ENCODE results near the gene OR6B3.
"Not testable (repeated sequence)": the region's sequence is repeated elsewhere in the genome, so short reads cannot be mapped to it uniquely, and the experiment has no call there.

The OR6B3 gene

DNA sequence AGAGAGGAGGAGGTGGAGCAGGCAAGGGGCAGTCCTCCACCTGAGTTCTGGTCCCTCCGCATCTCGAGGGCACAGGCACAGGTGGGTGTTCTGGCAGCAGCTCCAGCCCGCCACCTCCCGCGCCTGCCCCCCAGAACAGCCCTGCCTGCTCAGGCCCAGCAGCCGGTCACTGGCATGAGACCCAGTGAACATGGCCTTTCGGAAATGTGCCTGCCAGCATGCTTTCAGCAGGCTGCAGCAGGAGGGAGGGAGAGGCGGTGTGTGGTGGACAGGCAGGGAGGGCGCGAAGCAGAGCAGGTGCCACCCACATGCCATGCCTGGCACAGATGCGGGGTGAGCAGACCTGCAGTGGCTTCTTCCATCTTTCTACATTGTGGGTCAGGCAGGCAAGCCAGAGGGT lies 3.4 kb upstream of the OR6B3 start:
- H3K27ac ChIP-seq = no peak overlapping the region
- no peak for TF ChIP-seq ZFX (IDR thresholded peaks at IDR 0.05)
- TF ChIP-seq, protein P1, sequence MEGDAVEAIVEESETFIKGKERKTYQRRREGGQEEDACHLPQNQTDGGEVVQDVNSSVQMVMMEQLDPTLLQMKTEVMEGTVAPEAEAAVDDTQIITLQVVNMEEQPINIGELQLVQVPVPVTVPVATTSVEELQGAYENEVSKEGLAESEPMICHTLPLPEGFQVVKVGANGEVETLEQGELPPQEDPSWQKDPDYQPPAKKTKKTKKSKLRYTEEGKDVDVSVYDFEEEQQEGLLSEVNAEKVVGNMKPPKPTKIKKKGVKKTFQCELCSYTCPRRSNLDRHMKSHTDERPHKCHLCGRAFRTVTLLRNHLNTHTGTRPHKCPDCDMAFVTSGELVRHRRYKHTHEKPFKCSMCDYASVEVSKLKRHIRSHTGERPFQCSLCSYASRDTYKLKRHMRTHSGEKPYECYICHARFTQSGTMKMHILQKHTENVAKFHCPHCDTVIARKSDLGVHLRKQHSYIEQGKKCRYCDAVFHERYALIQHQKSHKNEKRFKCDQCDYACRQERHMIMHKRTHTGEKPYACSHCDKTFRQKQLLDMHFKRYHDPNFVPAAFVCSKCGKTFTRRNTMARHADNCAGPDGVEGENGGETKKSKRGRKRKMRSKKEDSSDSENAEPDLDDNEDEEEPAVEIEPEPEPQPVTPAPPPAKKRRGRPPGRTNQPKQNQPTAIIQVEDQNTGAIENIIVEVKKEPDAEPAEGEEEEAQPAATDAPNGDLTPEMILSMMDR (conservative IDR thresholded peaks at IDR 0.05) = no peak

DNA sequence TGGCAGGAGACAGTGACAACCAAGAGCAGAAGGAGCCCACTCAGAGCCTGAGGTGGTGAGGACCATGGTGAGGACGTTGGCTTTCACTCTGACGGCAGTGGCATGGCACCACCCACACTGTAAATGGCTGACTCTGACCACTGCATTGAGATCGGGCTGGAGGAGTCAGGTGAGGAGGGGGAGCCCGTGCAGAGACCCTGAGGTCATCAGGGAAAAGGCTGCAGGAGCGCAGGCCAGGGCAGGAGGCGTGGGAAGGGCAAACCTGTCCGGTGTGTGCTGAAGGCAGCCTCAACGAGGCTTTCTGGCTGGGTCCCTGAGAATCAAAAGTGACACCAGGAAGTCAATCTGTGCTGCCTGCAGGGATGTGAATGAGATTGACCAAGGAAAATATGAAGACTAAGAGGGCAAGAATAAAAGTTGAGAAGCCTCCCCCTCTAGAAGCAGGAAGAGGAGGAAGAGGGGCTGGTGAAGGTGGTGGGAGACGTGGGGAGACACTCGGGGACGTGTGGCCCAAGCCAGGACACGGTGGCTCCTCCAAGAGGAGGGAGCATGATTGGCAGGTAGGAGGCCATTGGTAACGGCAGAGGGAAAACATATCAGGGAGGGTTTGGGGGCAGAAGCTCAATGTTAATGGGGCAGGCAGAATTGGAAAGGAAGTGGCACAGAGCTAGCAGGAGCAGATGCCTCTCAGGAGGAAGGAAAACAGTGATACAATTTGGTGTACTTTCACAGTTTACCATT lies 2.0 kb upstream of the OR6B3 start:
- H3K27ac ChIP-seq = no peak overlapping the region
- TF ChIP-seq, protein P1 (conservative IDR thresholded peaks at IDR 0.05) = no peak
- TF ChIP-seq ZFX (IDR thresholded peaks at IDR 0.05) = no peak

DNA sequence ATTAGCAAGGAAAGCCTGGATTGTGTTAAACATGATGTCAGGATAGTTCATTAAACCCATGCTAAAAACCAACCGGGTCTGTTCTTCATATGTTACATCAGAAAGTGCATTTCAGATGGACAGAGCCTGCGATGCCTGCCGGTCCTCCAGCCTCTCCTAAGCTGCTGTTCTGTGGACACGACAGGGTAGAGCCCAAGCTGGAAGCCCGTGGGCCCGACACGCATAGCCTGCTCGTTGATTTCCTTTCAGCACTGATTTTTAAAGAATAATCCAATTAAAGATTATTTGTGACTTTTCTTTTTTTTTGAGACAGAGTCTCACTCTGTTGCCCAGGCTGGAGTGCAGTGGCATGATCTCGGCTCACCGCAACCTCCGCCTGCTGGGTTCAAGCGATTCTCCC lies 797 bp downstream of the OR6B3 start:
- TF ChIP-seq, protein P1 (conservative IDR thresholded peaks at IDR 0.05) = no peak
- TF ChIP-seq ZFX (IDR thresholded peaks at IDR 0.05) = no peak
- no peak overlapping the region for H3K27ac ChIP-seq

DNA sequence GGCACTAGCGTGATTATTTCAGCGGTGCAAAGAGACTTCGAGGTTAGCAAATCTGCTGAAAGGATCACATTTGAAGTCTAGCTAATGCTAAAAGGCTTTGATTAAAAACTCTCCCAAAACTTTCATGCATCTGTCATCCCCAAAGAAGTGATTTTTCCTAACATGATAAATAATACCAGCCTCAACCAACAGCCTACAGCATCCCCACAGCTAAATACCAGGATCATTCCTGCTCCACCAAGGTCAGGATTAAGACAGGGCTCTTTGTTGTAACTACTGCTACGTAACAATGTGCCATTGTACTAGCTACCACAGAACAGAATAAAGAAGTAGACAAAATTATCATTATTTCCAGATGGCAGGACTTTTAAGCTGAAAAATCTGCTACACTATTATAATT lies 1.6 kb downstream of the OR6B3 start:
- H3K27ac ChIP-seq = no peak overlapping the region
- TF ChIP-seq, protein P1 (conservative IDR thresholded peaks at IDR 0.05) = no peak
- TF ChIP-seq ZFX (IDR thresholded peaks at IDR 0.05) = no peak

DNA sequence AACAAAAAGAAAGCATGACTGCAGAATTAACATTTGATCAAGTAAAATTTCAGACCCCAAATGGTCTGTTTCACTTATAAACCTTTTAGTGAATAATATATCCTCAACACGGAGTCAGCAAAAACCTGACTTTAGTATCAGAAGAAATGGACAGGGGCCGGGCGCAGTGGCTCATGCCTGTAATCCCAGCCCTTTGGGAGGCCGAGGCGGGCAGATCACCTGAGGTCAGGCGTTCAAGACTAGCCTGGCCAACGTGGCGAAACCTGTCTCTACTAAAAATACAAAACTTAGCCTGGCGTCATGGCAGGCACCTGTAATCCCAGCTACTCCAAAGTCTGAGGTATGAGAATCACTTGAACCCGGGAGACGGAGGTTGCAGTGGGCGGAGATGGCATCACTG lies 3.0 kb downstream of the OR6B3 start:
- no peak overlapping the region for H3K27ac ChIP-seq
- no peak for TF ChIP-seq ZFX (IDR thresholded peaks at IDR 0.05)
- TF ChIP-seq, protein P1 (conservative IDR thresholded peaks at IDR 0.05) = no peak

DNA sequence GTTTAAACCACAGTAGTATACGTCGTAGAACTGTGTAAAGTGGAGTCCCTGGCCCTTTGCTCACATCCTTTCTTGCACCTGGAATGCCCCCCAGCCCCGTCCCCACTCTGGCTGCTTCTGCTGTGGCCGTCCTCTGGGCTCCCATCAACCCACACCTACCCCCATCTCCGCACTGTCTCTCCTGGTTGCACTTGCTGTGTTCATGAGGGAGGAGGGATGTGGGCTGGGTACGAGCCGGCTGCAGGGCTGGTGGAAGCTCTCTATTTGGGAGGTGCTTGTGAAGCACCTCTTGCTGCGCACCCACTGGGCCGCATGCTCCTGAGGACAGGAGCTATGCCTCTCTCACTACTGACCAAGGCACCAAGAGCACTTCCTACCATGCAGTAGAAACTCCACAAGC lies 5.1 kb downstream of the OR6B3 start:
- no peak overlapping the region for H3K27ac ChIP-seq
- TF ChIP-seq ZFX (IDR thresholded peaks at IDR 0.05) = no peak
- TF ChIP-seq, protein P1 (conservative IDR thresholded peaks at IDR 0.05) = no peak

DNA sequence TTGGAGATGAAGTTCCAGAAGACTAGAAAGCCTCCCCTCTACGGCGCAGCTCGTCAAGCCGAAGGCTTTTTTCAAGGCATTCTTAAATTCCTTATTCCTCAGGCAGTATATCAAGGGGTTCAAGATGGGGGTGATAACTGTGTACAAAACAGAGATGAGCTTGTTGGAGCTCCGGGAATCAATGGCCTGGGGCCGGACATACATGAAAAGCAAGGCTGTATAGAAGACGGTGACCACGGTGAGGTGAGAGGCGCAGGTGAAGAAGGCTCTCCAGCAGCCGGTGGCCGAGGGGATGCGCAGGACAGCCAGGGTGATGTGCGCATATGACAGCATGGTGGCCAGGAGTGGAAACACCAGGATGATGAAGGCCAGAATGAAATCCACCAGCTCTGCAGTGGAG lies 8.2 kb downstream of the OR6B3 start:
- H3K27ac ChIP-seq = no peak overlapping the region
- TF ChIP-seq, protein P1 (conservative IDR thresholded peaks at IDR 0.05) = no peak
- TF ChIP-seq ZFX (IDR thresholded peaks at IDR 0.05) = no peak

DNA sequence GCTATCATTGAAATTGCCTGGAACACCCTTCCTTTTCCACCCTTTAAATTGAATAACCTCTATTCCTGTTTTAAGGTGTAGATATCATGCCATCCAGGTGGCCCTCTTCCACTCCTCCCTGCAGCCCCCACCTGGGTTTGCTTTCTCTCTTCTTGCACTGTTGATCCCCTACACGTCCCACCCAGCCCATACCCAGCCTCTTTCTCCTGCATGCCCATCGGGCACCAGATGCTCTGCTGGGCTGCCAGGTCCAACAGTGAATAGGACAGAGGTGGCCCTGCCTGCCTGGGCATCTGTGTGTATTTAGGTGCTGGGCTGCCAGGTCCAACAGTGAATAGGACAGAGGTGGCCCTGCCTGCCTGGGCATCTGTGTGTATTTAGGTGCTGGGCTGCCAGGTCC lies 9.2 kb downstream of the OR6B3 start:
- not testable (repeated sequence) for H3K27ac ChIP-seq

Data from C4-2B (cell line).